Parathyroid adenoma (tissue), 2 donors: Measurements from ENCODE around the gene RAB21.
"Not testable (repeated sequence)": the region's sequence is repeated elsewhere in the genome, so short reads cannot be mapped to it uniquely, and the experiment has no call there.

Experiments used
- H2AFZ ChIP-seq: fragments of 300-600 bp; sonication (generic); one replicate; pipeline ENCODE4 v1.7.0; 2017; ENCODE audit warnings: antibody characterized with exemption, mild to moderate bottlenecking
- H3K27ac ChIP-seq: fragments of 300-600 bp; sonication (generic); one replicate; pipeline ENCODE4 v1.7.0; 2017
- H3K27me3 ChIP-seq: fragments of 300-600 bp; sonication (generic); one replicate; pipeline ENCODE4 v1.7.0; 2017; ENCODE audit warnings: low read length; ENCODE audit not compliant: control insufficient read depth, insufficient read depth
- H3K36me3 ChIP-seq: fragments of 300-600 bp; sonication (generic); one replicate; pipeline ENCODE4 v1.7.0; 2017; ENCODE audit warnings: low read length; ENCODE audit not compliant: control insufficient read depth, insufficient read depth
- H3K4me1 ChIP-seq: fragments of 300-600 bp; sonication (generic); one replicate; pipeline ENCODE4 v1.7.0; 2017; ENCODE audit warnings: control low read depth
- H3K4me2 ChIP-seq: fragments of 300-600 bp; sonication (generic); one replicate; pipeline ENCODE4 v1.7.0; 2017; ENCODE audit warnings: low read length
- H3K4me3 ChIP-seq: fragments of 300-600 bp; sonication (generic); one replicate; pipeline ENCODE4 v1.7.0; 2017; ENCODE audit warnings: low read depth, low read length
- H3K79me2 ChIP-seq: fragments of 300-600 bp; sonication (generic); one replicate; pipeline ENCODE4 v1.7.0; 2017; ENCODE audit warnings: control low read depth
- H3K9ac ChIP-seq: fragments of 300-600 bp; sonication (generic); one replicate; pipeline ENCODE4 v1.7.0; 2017; ENCODE audit warnings: mild to moderate bottlenecking
- H3K9me3 ChIP-seq: fragments of 300-600 bp; sonication (generic); one replicate; pipeline ENCODE4 v1.7.0; 2017; ENCODE audit warnings: low read length; ENCODE audit not compliant: control insufficient read depth
- TF ChIP-seq, protein P1 (sequence below): fragments of 300-600 bp; sonication (generic); IDR thresholded peaks from one replicate; pipeline ENCODE4 v1.7.0; 2017; ENCODE audit warnings: antibody characterized with exemption, mild to moderate bottlenecking
- donor health status: primary hyperparathyroidism.

The RAB21 gene

DNA sequence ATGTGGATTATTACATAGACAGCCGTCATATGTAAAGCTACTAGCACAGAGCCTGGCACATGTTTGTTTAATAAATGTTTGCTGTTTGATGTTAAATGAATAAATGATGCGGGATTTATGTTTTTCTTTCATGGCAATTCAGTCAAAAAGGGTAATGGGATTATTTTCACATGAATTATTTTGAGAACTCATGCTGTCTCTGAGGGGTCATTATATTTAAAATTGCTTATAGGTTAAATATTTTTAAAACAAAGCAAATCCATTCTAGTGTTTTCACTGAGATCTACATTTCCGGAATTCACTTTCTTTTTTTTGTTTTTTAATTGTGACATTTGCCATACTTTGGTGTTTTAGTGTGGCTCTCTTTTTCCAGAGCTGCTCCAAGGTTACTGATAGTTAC lies 5.3 kb downstream of the RAB21 start:
- TF ChIP-seq, protein P1, sequence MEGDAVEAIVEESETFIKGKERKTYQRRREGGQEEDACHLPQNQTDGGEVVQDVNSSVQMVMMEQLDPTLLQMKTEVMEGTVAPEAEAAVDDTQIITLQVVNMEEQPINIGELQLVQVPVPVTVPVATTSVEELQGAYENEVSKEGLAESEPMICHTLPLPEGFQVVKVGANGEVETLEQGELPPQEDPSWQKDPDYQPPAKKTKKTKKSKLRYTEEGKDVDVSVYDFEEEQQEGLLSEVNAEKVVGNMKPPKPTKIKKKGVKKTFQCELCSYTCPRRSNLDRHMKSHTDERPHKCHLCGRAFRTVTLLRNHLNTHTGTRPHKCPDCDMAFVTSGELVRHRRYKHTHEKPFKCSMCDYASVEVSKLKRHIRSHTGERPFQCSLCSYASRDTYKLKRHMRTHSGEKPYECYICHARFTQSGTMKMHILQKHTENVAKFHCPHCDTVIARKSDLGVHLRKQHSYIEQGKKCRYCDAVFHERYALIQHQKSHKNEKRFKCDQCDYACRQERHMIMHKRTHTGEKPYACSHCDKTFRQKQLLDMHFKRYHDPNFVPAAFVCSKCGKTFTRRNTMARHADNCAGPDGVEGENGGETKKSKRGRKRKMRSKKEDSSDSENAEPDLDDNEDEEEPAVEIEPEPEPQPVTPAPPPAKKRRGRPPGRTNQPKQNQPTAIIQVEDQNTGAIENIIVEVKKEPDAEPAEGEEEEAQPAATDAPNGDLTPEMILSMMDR = no peak
- Histone ChIP-seq H2AFZ (no peak overlapping the region), H3K36me3 (no peaks in the 10 kb centered on the region), H3K4me3 (no peak overlapping the region), H3K4me2 (no peak overlapping the region), H3K9me3 (peaks cover 4% of the 10 kb centered on the region), H3K27ac (no peak overlapping the region), H3K27me3 (no peaks in the 10 kb centered on the region), H3K79me2 (peaks cover 75% of the 10 kb centered on the region), H3K4me1 (no peaks in the 10 kb centered on the region), H3K9ac (no peak overlapping the region)

DNA sequence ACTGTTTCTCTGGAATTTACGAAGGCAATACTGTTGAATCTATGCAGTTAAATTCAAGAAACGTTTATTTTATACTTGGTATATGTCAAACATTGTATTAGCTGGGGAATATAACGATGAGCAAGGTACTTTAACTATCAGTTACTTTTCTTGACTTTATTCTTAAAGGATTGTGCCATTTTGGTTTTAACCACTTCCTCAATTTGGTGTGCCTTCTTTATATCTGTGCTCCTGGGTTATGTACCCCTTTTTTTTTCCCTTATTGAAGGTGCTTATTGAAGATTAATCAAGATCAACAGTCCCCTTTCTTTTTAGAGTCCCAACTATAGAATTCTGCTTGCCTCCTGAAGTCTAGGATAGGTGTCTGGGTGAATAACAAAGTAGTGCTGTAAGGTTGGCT lies 5.8 kb downstream of the RAB21 start:
- H3K27ac ChIP-seq = no peak overlapping the region
- H3K4me1 ChIP-seq = no peaks in the 10 kb centered on the region
- H3K4me3 ChIP-seq = no peak overlapping the region
- no peaks in the 10 kb centered on the region for H3K27me3 ChIP-seq
- H3K4me2 ChIP-seq = no peak overlapping the region
- peaks cover 80% of the 10 kb centered on the region for H3K79me2 ChIP-seq
- no peaks in the 10 kb centered on the region for H3K36me3 ChIP-seq
- peaks cover 4% of the 10 kb centered on the region for H3K9me3 ChIP-seq
- H3K9ac ChIP-seq = no peak overlapping the region
- H2AFZ ChIP-seq = no peak overlapping the region
- TF ChIP-seq, protein P1 = no peak

DNA sequence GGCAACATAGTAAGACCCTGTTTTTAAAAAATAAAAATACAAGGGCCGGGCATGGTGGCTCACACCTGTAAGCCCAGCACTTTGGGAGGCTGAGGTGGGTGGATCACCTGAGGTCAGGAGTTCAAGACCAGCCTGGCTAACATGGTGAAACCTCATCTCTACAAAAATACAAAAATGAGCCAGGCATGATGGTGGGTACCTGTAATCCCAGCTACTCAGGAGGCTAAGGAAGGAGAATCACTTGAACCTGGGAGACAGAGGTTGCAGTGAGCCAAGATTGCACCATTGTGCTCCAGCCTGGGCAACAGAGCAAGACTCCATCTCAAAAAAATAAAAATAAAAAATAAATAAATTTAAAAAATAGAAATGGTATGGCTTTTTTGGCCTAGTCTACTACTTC lies 6.7 kb downstream of the RAB21 start:
- H3K79me2 ChIP-seq = peaks cover 76% of the 10 kb centered on the region
- not testable (repeated sequence) for H3K27ac ChIP-seq, H3K36me3 ChIP-seq, H3K4me1 ChIP-seq, H3K9me3 ChIP-seq, H3K27me3 ChIP-seq, H3K9ac ChIP-seq, H3K4me3 ChIP-seq, H3K4me2 ChIP-seq, H2AFZ ChIP-seq

DNA sequence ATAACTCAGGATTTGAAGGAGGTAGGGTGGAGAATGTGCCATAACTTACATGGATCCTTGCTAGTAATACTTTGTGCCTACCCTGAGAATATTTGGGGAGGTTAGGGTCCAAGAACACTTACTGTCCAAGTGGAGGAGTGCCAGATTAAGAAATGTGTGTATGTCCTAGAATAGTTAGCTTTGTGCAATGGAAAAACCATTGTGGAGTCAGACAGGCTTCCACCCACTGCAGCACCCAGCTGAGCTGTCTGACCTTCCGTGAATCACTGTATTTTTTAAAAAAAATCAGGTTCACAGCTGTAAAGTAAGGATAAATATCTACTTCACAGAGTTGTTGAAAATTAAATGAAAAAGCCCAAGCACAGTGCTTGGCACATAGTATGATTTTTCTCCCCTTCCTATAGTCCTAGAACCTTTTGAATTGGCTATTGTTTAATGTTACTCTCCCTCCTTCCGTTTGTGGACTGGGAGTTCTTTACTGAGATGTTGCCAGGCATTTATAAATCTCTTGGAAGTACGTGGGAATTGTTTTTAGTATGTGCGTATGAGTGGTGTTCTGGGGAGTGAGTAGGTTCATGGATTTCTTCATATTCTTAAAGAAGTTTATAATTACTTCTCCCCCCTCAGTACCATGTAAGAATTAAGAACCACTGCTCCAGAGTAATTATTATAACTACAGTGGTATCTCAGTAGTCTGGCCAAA lies 9.2 kb downstream of the RAB21 start:
- peaks cover 76% of the 10 kb centered on the region for H3K79me2 ChIP-seq
- no peak overlapping the region for H3K27ac ChIP-seq
- no peaks in the 10 kb centered on the region for H3K36me3 ChIP-seq
- H3K4me1 ChIP-seq = peaks cover 11% of the 10 kb centered on the region
- H3K4me3 ChIP-seq = no peak overlapping the region
- H3K4me2 ChIP-seq = no peak overlapping the region
- TF ChIP-seq, protein P1 = no peak
- no peak overlapping the region for H3K9ac ChIP-seq
- no peak overlapping the region for H2AFZ ChIP-seq
- peaks cover 4% of the 10 kb centered on the region for H3K9me3 ChIP-seq
- no peaks in the 10 kb centered on the region for H3K27me3 ChIP-seq

DNA sequence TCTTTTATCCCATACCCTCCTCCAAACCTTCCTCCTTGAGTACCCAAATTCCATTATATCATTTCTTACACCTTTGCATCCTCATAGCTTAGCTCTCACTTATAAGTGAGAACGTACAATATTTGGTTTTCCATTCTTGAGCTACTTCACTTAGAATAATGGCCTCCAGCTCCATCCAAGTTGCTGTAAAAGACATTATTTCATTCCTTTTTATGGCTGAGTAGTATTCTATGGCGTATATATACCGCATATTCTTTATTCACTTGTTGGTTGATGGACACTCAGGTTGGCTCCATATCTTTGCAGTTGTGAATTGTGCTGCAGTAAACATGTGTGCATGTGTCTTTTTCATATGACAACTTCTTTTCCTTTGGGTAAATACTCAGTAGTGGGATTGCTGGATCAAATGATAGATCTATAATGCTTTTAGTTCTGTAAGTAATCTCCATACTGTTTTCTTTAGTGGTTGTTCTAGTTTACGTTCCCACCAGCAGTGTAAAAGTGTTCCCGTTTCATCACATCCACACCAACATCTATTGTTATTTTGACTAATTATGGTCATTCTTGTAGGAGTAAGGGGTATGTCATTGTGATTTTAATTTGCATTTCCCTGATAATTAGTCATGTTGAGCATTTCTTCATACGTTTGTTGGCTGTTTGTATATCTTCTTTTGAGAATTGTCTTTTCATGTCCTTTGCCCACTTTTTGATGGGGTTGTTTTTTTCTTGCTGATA lies 10.1 kb downstream of the RAB21 start:
- Histone ChIP-seq H3K36me3 (no peaks in the 10 kb centered on the region), H3K4me2 (no peak overlapping the region), H3K27me3 (no peaks in the 10 kb centered on the region), H3K79me2 (peaks cover 68% of the 10 kb centered on the region), H3K4me3 (no peak overlapping the region), H3K27ac (no peak overlapping the region), H3K9me3 (no peaks in the 10 kb centered on the region), H3K9ac (no peak overlapping the region), H3K4me1 (peaks cover 12% of the 10 kb centered on the region), H2AFZ (no peak overlapping the region)
- TF ChIP-seq, protein P1 = no peak
